Stimulated activated CD4-positive, alpha-beta T cell treated with anti-CD3 and anti-CD28 coated beads, Interleukin-4, amount 100 ng/mL, for 24 hours (primary cell): ENCODE results near the gene TMEM192.
"Not testable (repeated sequence)": the region's sequence is repeated elsewhere in the genome, so short reads cannot be mapped to it uniquely, and the experiment has no call there.

Experiments used
- DNase-seq: peaks from one replicate; pipeline ENCODE4 v3.0.0-alpha.2; 2020

TMEM192 gene

DNA sequence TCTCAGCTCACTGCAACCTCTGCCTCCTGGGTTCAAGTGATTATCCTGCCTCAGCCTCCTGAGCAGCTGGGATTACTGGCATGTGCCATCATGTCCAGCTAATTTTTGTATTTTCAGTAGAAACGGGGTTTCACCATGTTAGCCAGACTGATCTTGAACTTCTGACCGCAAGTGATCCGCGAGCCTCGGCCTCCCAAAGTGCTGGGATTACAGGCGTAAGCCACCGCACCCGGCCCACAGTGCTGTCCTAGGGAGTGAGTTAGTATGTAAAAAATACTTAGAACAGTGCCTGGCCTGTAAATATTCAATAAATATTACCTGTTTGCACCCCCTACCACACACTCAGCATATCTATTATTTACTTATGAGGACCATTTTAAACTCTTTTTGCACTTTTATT lies 20.5 kb downstream of the TMEM192 start:
- not testable (repeated sequence) for DNase-seq

DNA sequence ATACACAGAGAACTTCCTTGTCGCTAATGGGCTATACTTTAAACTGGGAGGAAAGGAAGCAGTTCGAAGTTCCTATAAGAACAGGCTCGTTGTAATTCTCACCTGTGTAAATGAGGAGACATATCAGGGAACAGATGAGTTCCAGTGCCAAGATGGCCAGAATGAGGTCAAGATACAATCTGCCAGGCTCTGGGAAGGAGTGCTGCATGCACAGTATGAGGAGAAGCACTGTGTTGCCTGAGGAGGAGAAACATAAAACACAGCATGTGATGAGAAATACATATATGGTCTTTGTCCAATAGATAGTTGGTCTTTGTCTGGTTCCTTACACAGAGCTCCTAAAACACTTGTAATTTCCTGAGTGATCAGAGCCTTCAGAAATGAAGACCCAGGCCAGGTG lies 24.3 kb downstream of the TMEM192 start:
- DNase-seq, result no peak

DNA sequence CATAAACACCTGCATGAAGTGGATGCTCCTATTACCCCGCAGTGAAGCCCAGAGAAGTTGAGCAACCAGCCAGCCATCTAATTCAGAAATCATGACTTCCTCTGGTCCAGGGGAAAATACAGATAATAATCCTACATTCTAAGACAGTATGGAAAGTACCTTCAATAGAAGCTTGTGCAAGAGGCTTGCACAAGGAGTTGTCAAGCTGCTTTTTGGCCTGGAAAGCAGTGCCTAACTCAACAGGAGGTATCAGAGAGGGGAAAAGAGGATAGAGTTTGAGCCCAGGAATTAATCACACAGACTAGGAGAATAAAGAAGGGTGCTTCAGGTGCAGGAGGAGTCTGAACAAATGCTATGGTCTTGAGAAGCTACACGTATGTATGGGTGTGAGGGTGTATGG lies 26.7 kb downstream of the TMEM192 start:
- no peak for DNase-seq

GRCh38 chr4:165084787-165085186 lies 27.9 kb downstream of the TMEM192 start:
- DNase-seq, result not testable (repeated sequence)

- DNase-seq, result no peak
Measured at GRCh38 chr4:165079476-165079875, 33.2 kb downstream of the TMEM192 start.

- no peak for DNase-seq
Measured at GRCh38 chr4:165077034-165077578, 35.6 kb downstream of the TMEM192 start.

DNA sequence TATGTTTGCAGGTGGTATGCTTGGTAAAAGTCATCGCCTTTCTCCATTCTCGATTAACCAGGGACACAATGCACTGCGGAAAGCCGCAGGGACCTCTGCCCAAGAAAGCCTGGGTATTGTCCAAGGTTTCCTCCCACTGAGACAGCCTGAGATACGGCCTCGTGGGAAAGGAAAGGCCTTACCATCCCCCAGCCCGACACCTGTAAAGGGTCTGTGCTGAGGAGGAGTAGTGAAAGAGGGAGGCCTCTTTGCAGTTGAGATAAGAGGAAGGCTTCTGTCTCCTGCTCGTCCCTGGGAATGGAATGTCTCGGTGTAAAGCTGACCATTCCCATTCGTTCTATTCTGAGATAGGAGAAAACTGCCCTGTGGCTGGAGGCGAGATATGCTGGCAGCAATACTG lies 39.3 kb downstream of the TMEM192 start:
- not testable (repeated sequence) for DNase-seq

DNA sequence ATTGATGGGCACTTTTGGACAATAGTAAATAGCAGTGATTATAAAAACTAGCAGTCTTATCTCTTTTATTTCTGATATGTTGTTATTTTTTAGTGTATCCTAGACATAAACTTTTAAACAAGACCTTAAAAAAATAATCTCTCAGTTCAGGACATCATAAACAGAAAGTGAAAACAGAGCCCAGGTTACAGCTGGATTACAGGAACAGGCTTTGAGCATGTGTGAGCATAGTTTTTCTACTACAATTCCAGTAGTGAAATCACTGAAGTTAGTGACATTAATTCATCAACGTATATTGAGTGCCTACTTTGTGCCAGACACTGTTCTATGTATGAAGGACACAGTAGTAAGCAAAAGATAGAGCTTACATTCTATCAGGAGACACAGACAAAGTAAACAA lies 42.1 kb downstream of the TMEM192 start:
- DNase-seq, result no peak

DNA sequence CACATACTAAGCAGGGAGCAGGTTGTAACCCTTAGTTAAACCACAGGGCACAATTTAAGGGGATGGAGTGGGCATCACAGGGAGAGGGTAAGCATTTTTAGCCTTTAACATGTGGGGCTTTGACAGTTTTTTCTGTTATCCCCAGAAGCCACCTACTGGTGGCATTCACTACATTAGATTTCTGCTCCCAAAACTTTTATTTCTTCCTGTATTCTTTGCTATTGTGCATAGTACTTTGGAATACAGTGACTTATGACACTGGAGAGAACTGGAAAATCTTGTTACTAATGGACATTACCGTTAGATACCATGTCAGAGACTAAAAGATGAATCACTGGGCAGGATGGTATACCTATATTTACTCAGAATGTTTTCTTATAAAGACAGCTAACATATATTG lies 51.7 kb downstream of the TMEM192 start:
- no peak for DNase-seq

DNA sequence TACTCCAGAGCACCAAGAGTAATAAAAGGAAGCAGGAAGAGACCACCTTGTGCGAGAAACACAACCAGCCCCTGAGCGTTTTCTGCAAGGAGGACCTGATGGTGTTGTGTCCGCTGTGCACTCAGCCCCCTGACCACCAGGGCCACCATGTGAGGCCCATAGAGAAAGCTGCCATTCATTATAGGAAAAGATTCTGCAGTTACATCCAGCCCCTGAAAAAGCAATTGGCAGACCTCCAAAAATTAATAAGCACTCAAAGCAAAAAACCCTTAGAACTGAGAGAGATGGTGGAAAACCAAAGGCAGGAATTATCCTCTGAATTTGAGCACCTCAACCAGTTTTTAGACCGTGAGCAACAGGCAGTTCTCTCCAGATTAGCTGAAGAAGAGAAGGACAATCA lies 53.3 kb downstream of the TMEM192 start:
- DNase-seq, result no peak

- no peak for DNase-seq
Measured at GRCh38 chr4:165058666-165059065, 54.0 kb downstream of the TMEM192 start.

- DNase-seq, result no peak
Measured at GRCh38 chr4:165055601-165056000, 57.1 kb downstream of the TMEM192 start.

GRCh38 chr4:165053645-165054044 lies 59.0 kb downstream of the TMEM192 start, which contains the start of gene TRIM75:
TRIM75 (plus strand) TSS chr4:165053866; CDS start chr4:165059148, 5,282 bp downstream.
- DNase-seq, result no peak

- DNase-seq, result no peak
Measured at GRCh38 chr4:165052627-165053026, 60.0 kb downstream of the TMEM192 start.

DNA sequence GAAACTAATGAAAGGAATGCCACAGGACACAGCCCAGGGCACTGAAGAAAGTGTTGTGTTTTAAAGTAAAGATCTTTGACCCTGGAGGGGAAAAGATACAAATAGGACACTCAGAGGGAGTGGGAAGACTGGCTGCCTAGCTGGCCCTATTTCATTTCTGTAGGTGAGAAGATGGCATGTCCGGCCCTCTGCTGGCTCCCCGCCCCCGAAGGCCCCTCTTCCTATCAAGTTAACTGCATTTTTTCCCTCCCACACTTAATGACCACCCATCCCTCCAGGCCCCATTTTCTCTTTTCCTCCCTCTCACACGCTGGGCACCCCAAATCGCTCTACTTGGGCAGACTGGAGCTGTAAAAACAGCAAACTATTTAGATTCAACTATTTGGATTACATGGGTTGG lies 64.5 kb downstream of the TMEM192 start:
- DNase-seq, result no peak

DNA sequence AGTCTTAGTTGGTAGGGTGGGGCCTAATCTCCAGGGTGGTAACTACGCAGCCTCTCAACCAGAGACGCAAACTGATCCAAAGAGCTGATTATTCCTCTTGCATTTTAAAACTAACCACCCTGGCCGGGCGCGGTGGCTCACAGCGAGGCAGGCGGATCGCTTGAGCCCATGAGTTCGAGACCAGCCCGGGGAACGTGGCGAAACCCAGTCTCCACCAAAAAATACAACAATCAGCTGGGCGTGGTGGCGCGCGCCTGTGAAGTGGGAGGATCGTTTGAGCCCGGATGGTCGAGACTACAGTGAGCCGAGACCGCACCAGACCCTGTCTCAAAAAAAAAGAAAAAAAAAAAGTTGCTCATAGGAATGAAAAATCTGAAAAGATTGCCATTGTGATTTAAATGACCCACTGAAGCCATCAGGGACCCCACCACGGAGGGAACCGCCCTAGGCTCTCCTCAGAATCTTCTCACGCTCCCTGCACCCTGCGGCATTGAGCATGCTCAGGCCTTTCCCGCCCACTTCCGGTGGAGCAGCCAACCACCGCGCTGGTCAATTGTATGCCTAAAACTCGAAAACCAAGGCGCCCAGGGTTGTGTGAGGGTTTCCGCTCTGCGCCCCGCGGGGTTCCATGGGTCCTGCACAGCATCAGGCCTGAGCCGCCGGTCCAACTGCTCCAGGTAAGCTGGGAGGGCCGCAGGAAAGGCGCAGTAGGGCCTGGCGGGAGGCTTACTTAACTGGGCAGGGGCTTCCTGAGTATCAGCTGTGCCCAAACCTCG lies 81.0 kb downstream of the TMEM192 start, which contains the start of gene TRIM60:
Gene TRIM60, plus strand, starts transcription at position 564 of the 776 bp plus-strand sequence. CDS start 8,074 bp downstream, outside the sequence.
- no peak for DNase-seq

DNA sequence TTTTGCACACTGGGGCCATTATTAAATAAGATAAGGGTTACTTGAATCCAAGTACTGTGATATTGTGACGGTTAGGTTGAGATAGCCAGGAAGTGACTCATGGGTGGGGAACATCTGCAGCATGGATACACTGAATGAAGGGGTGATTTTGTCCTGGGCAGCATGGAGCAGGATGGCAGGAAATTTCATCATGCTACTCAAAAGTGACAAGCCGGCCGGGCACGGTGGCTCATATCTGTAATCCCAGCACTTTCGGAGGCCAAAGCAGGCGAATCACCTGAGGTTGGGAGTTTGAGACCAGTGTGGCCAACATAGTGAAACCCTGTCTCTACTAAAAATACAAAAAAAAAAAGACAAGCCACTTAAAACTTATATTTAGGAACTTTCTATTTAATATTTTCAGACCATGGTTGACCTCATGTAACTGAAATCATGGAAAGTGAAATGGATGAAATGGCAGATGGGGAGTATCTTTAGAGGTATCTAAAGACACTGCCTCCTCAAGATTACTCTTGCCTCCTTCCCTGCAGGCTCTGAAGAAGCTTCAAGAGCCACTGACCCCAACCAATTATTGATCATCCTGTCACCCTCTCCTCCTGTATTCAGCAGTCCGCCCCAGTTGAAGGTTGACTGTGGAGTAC lies 84.8 kb downstream of the TMEM192 start:
- DNase-seq, result no peak

GRCh38 chr4:165025782-165026181 lies 86.9 kb downstream of the TMEM192 start:
- DNase-seq, result not testable (repeated sequence)
